Measurements from ENCODE around the gene WT1.

GRCh38 chr11:32446227-32446626 lies 10.9 kb upstream of the WT1 start:
- TF ChIP-seq CTCF (IDR thresholded peaks at IDR 0.05; ENCODE audit: borderline replicate concordance, extremely low read depth, low read length, poor library complexity, severe bottlenecking) (no peak), EZH2 (IDR thresholded peaks at IDR 0.05; ENCODE audit: borderline replicate concordance, low read depth, low read length, severe bottlenecking) (no peak)

Measured in DND-41 (cell line).